Measurements from ENCODE around the gene ATP9B.

The ATP9B gene

GRCh38 chr18:79068937-79069716 is at the start of gene ATP9B:
Gene ATP9B, plus strand, starts transcription at chr18:79069394. Its CDS starts 17 bp downstream, at chr18:79069411.
- peak; percentile 99 for DNase-seq

- no peak for DNase-seq
Measured at GRCh38 chr18:79019881-79020280, 49.3 kb upstream of the ATP9B start.

GRCh38 chr18:79022603-79023002 is 46.6 kb upstream of the ATP9B start:
- DNase-seq: no peak

DNA sequence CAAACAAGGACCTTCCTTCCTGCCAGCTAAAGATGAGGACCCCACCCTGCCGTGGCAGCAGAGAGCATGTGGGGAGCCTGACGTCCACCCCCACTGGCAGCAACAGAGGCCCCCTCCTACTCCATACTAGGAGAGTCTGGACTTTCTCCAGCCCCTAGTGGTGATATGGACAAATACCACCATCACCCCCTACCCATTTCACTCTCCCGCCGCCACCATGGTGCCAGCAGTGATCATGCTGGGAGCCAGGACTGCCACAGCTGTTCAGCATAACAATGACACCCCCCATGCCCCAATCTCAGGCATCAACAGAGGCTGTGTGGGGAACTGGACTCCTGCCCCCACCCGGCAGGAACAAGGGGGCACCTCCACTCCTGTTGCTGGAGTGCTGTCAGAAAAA is 42.7 kb upstream of the ATP9B start:
- DNase-seq: no peak

DNA sequence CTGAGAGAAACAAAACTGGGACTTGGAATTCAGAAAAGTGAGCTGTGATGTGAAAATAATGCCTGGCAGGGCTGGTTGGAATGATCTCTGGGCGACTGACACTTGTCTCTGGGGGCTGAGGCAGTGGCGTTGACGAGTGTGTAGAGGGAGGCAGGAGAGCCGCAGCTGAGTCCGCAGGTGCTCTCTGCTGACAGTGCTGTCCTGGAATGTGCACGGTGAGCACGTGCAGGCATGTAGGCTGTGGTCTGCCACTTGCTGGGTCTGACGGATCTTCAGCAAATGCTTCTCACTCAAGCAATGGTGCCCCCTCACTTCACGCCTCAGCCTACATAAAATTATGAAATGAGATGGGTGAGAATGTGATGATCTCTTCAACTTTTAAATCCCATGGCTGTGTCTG is 38.5 kb upstream of the ATP9B start:
- no peak for DNase-seq

GRCh38 chr18:79042276-79042675 is 26.9 kb upstream of the ATP9B start:
- DNase-seq: peak; percentile 24

GRCh38 chr18:79043288-79043687 is 25.9 kb upstream of the ATP9B start:
- no peak for DNase-seq

DNA sequence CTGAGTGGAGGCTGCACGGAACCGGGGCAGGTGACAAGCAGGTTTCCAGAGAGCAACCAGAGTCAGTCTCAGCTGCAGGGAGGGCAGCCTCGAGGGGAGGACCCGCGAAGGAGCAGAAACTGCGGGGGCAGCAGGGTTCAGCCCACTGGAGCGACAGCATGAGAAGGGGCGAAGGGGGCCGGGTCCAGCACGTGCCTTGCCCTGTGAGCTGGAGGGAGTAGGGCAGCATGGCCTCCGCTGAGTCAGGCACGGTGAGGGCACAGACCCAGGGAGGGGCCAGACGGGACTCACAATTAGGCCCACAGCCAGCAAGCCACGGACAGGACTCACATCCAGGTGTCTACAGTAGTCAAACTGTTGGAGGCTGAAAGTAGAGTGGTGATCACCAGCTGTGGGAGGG is 22.7 kb upstream of the ATP9B start:
- DNase-seq: peak; percentile 49

DNA sequence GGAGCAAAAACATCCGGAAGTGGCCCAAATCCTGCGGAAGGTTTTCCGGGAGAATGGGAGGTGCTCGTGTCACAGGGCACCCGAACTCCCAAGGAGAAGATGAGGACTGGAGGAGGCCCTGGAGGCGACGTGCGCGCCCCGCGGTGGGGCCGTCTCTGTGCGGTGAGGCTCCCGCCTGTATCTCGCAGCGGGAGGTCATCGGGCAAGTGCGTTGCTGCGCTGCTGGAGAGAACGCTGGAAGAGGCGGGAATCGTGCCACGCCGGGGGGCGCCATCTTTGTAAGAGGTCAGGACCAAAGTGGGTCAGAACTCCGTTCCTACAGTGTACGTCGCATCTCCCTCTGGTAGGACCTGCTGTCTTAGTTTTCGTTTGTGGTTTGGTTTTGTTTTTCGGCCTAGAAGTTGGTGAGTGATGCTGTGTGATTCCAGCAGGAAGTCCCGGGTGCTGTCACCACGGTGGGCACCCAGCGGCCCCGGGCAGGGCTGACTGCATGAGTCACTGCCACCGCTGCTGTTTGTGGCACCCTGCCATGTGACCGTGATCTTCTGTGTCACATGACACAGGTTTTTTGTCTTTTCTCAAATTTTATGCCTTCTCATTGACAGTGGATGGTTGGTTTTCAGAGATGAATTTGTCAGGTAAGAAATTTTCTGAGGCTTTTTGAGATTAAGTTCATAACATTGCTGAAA is 21.5 kb upstream of the ATP9B start:
- peak; percentile 30 for DNase-seq

DNA sequence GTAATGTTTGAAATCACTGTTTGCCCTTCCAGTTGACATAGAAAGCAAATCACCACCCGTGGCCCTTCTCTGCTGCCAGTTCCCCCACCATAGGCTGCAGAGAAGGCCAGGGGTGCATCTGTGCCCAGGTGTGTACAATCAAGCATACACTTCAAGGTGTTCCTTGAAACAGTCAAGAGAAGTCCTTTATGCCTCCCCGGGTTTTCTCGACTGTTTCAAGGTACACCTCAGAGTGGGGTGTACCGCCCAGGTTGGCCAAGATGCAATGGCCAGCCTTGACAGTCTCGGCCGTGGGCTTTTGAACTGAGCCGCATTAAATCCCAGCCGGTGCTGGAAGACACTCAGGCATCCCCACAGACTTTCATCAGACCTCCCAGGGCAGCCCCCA is 21.0 kb upstream of the ATP9B start:
- no peak for DNase-seq

GRCh38 chr18:79049506-79049905 is 19.7 kb upstream of the ATP9B start:
- DNase-seq: no peak

GRCh38 chr18:79050005-79050404 is 19.2 kb upstream of the ATP9B start:
- no peak for DNase-seq

- no peak for DNase-seq
Measured at GRCh38 chr18:79056827-79057367, 12.3 kb upstream of the ATP9B start.

- no peak for DNase-seq
Measured at GRCh38 chr18:79058007-79058406, 11.2 kb upstream of the ATP9B start.

DNA sequence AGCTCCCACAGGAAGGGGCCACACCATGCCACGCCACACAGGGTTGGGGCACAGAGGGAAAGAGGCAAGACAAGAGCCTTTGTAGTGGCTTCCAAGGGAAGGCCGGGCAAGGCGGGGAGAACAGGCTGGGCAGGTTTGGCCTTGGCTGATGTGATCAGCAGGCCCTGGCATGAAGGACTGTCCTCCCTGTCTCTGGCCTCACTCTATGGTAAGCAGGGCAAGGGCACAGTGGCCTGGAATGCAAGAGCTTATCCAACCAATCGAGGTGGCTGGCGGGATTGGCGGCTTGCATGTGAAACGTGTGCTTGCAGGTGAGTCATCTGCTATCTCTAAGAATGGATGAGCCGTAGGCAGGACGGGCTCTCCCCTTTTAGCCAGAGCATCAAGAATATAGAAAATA is 6.4 kb upstream of the ATP9B start:
- no peak for DNase-seq

GRCh38 chr18:79064228-79064627 is 5.0 kb upstream of the ATP9B start:
- DNase-seq: peak; percentile 83

DNA sequence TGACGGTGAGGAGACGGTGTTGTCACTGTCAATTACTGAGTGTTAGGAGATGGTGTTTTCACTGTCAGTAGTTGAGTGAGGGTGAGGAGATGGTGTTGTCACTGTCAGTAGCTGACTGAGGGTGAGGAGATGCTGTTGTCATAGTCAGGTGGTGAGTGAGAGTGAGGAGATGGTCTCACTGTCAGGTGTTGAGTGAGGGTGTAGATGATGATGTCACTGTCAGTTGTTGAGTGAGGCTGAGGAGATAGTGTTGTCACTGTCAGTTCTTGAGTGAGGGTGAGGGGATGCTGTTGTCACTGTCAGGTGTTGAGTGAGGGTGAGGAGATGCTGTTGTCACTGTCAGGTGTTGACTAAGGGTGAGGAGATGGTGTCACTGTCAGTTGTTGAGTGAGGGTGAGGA is 3.4 kb upstream of the ATP9B start:
- no peak for DNase-seq

GRCh38 chr18:79067611-79068010 is 1.6 kb upstream of the ATP9B start:
- DNase-seq: no peak

DNA sequence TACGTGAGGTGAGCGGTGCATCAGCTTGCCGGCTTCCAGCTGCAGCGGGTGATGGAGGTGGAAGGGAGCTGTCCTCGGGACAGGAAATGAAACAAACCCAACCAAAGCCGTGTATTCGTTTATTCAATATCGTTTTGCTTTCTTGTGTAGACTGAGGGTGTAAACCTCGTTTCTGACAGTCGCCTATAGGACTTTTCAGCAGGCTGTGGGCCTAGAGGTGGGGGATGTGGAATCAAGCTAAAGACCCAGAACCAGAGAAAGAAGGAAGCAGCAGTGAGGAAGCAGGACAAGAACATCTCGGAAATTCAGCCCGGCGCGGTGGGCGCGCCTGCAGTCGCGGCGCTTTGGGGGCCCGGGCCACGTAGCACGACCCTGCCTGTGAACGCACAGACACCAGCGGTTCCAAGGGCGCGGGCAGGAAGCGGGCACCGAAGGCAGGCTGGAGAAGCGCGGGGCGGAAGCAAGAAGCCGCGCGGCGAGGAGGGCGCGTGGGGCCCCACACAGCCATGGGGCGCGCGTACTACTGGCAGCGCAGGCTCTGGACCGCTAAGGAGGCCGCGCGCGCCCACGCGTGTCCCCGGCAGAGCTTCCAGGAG is 755 bp upstream of the ATP9B start:
- peak; percentile 35 for DNase-seq

DNA sequence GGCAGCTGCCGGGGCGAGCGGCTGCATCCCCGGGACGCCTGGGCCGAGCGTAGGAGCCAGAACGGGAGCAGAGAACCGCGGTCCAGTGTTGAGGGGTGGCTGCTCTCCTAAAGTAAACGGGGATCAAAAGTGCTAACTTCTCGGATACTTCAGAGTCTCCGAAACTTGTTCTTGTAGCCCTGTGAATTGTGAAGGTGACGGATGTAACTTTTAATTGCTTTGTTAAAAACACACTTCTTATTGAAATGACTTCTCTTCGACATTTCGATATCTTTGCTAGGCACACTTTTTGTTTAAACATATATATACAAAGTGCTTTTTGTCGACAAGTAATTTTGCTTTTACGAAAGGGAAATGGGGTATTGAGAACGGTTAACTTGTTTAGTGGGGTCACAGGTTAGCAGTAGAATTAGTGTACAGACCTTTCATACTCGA is 540 bp downstream of the ATP9B start:
- DNase-seq: no peak

DNA sequence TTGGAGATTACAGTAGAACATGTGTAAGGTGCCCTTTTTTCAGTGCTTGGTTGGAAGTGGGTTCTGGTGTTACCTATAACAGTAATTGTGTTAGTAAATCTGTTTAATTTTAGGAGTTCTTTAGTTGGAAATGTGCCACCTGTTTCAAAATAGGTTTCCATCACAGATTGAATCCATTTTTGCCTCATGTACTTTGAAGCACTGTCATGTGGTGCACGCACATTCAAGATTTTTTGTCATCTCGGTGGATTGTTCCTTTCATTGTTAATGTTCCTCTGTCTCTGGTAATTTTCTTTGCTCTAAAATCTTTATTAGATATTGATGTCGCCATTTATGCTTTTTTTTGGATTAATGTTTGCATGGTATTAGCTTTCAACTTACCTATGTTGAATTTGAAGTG is 1.3 kb downstream of the ATP9B start:
- DNase-seq: peak; percentile 41

DNA sequence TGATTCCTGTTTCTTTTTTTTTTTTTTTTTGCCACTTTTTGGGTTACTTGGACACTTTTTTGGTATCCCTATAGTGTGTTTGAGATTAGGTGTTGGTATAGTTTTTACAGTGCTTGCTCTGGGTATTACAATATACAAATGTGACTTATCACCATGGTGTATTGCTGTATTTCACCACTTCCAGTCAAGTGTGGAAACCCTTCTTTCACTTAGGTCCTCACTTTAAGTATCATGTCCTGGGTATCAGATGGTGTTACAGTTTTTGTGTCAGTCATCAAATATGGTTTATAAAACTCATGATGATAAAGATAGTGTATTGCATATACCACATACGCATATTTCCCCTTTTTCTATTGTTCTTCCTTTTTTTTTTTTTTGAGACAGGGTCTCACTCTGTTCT is 1.8 kb downstream of the ATP9B start:
- no peak for DNase-seq

GRCh38 chr18:79071503-79072210 is 2.5 kb downstream of the ATP9B start:
- no peak for DNase-seq
